Body of pancreas (tissue), 4 donors: ENCODE data around the gene RTBDN. TPM values are rescaled to one million over a fixed set of nuclear protein-coding genes. Genes with fewer than 3 reads are reported as not detected.
A peak's percentile ranks its signal among the peaks of the same experiment; 100 is the strongest.

ENCODE experiments used
- ATAC-seq: fragments of 150-250 bp; one replicate; pipeline ENCODE4 v1.9.1; 2016
- DNase-seq, 4 donors: peaks; one replicate each; pipeline ENCODE4 v3.0.0-alpha.2; 2019
- H3K27ac ChIP-seq, 4 donors: fragments of 200-600 bp; sonication (generic); 1 replicate in 3 of 4; 2 replicates in 1 of 4; pipeline versions ENCODE4 v1.5.1 to v1.6.1; 2016 to 2019; ENCODE audit warnings: mild to moderate bottlenecking in 1 of 4, mixed read lengths in 1 of 4, moderate library complexity in 1 of 4
- H3K27me3 ChIP-seq, 2 donors: fragments of 200-600 bp; sonication (generic); one replicate each; pipeline ENCODE4 v1.6.0; 2016; ENCODE audit warnings: mild to moderate bottlenecking in 1 of 2
- H3K36me3 ChIP-seq, 2 donors: fragments of 200-600 bp; sonication (generic); replicated peaks in 1 of 2; 2 replicates each; pipeline ENCODE4 v1.5.1; 2016; ENCODE audit warnings: low read depth in 2 of 2; ENCODE audit not compliant: insufficient read depth in 1 of 2
- H3K4me1 ChIP-seq: fragments of 200-600 bp; sonication (generic); one replicate; pipeline ENCODE4 v1.6.0; 2016
- H3K4me3 ChIP-seq, 2 donors: fragments of 200-600 bp; sonication (generic); 1 replicate in 1 of 2; 2 replicates in 1 of 2; pipeline ENCODE4 v1.5.1; 2016 to 2019
- H3K9me3 ChIP-seq, 3 donors: fragments of 200-600 bp; sonication (generic); 1 replicate in 2 of 3; 2 replicates in 1 of 3; pipeline ENCODE4 v1.5.1; 2016
- POLR2A ChIP-seq, 3 donors: fragments of 450-650 bp; IDR thresholded peaks; one replicate each; pipeline ENCODE4 v1.6.1; 2016; ENCODE audit warnings: antibody characterized with exemption in 3 of 3, mild to moderate bottlenecking in 2 of 3
- WGBS, 2 donors: methylation state at CpG; one replicate each; pipeline ENCODE4 v1.1.5; 2017; 5-methylcytosine and 5-hydroxymethylcytosine counted together
- intact Hi-C: fragments of 100-400 bp; cut with DNase I; formaldehyde crosslinking; loops from one replicate; pipeline ENCODE4 v1.15.1; 2023
- total RNA-seq, 2 donors: library from RNA; depleted of rRNA; stranded (reverse); fragments of >200 nt; gene quantifications; one replicate each; pipeline ENCODE4 v1.1.0, GENCODE V29; 2016
- TF ChIP-seq, protein P1 (sequence below), 7 experiments: fragments of 450-650 bp in 4 of 7; fragments of 200-600 bp in 3 of 7; sonication (generic) in 3 of 7; IDR thresholded peaks; one replicate each; pipeline ENCODE4 v1.5.1; 2016 to 2019; ENCODE audit warnings: antibody characterized with exemption in 7 of 7

The RTBDN gene
- total RNA-seq, 2 donors from 2014 or later = 0.52 TPM; not detected in 1

DNA sequence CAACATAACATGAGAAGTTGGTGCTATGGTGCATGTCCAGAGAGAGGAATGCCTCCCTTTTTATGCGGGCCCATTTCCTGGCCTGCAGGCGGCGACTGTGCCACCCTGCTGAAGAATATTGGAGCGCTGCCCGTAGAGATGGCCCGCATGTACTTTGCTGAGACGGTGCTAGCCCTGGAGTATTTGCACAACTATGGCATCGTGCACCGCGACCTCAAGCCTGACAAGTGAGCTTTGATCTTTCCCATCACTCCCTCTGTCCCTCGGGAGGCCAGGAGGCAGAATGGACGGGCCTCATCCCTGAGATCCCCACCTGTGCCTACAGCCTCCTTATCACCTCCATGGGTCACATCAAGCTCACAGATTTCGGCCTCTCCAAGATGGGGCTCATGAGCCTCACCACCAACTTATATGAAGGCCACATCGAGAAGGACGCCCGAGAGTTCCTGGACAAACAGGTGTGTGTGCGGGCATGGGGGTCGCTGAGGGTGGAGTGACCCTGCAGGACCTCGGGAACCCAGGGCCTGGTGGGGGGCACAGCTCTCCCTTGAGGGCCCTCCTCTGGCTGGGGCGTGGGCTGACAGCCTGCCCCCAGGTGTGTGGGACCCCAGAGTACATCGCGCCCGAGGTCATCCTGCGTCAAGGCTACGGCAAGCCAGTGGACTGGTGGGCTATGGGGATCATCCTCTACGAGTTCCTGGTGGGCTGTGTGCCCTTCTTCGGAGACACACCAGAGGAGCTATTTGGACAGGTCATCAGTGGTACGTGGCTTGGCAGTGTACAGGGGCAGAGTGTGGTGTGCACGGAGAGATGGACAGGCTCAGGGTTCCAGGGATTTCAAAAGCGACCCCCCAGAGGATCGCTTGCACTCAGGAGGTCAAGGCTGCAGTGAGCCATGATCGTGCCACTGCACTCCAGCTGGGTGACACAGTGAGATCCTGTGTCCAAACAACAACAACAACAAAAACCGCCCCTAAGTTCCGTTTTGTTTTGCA, 30.6 kb upstream of the RTBDN start:
- peaks cover 10% of the 10 kb centered on the region for H3K4me1 ChIP-seq
- peak; percentile 49 to 61 (median 60) for DNase-seq
- intact Hi-C loops = no loop called here
- H3K27ac ChIP-seq = no peak overlapping the region
- no peaks in the 10 kb centered on the region for H3K27me3 ChIP-seq
- no peak overlapping the region for H3K4me3 ChIP-seq
- WGBS, 2 donors = 61 to 70% methylated on average over 14 to 33 of the region's 34 CpGs
- TF ChIP-seq, protein P1, sequence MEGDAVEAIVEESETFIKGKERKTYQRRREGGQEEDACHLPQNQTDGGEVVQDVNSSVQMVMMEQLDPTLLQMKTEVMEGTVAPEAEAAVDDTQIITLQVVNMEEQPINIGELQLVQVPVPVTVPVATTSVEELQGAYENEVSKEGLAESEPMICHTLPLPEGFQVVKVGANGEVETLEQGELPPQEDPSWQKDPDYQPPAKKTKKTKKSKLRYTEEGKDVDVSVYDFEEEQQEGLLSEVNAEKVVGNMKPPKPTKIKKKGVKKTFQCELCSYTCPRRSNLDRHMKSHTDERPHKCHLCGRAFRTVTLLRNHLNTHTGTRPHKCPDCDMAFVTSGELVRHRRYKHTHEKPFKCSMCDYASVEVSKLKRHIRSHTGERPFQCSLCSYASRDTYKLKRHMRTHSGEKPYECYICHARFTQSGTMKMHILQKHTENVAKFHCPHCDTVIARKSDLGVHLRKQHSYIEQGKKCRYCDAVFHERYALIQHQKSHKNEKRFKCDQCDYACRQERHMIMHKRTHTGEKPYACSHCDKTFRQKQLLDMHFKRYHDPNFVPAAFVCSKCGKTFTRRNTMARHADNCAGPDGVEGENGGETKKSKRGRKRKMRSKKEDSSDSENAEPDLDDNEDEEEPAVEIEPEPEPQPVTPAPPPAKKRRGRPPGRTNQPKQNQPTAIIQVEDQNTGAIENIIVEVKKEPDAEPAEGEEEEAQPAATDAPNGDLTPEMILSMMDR (IDR thresholded peaks at IDR 0.05) = peak in 5 of 7 experiments; percentile 26 to 54 (median 48)
- no peak for TF ChIP-seq POLR2A (IDR thresholded peaks at IDR 0.05)
- ATAC-seq = peak; percentile 51
- H3K9me3 ChIP-seq = no peaks in the 10 kb centered on the region
- H3K36me3 ChIP-seq = no peaks in the 10 kb centered on the region

DNA sequence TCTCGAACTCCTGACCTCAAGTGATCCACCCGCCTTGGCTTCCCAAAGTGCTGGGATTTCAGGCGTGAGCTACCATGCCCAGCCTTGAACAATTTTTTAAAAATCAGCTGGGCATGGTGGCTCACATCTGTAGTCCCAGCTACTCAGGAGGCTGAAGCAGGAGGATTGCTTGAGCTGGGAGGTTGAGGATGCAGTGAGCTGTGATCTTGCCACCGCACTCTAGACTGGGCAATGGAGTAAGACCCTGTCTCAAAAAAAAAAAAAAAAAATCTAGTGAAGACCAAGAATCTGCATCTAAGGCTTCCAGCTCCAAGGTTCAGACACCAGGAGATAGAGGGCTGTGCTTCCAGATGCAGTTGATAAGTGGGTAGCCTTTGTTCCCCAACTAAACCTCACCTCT, 29.8 kb upstream of the RTBDN start:
- Histone ChIP-seq H3K4me1 (peaks cover 10% of the 10 kb centered on the region), H3K9me3 (no peaks in the 10 kb centered on the region), H3K36me3 (no peaks in the 10 kb centered on the region), H3K27ac (no peak overlapping the region), H3K27me3 (no peaks in the 10 kb centered on the region), H3K4me3 (no peak overlapping the region)
- DNase-seq = no peak
- no peak for TF ChIP-seq POLR2A (IDR thresholded peaks at IDR 0.05)
- TF ChIP-seq, protein P1 (IDR thresholded peaks at IDR 0.05) = no peak
- WGBS, 2 donors = 75 to 100% methylated on average over 1 to 4 of the region's 4 CpGs
- intact Hi-C loops = no loop called here
- no peak for ATAC-seq

DNA sequence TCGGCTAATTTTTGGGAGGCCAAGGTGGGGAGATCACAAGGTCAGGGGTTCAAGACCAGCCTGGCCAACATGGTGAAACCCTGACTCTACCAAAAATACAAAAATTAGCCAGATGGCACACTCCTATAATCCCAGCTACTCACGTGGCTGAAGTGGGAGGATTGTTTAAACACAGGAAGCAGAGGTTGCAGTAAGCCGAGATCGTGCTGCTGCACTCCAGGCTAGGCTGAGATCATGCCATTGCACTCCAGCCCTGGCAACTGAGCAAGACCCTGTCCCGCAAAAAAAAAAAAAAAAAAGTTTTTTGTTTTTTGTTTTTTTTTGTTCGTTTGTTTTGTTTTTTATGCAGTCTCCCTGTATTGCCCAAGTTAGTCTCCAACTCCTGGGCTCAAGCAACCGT, 25.2 kb upstream of the RTBDN start:
- H3K27ac ChIP-seq = no peak overlapping the region
- WGBS, 2 donors = 44 to 57% methylated on average over 7 of the region's 7 CpGs
- ATAC-seq (no peak), DNase-seq (no peak)
- H3K4me1 ChIP-seq = no peaks in the 10 kb centered on the region
- H3K27me3 ChIP-seq = no peaks in the 10 kb centered on the region
- no peaks in the 10 kb centered on the region for H3K36me3 ChIP-seq
- no peaks in the 10 kb centered on the region for H3K9me3 ChIP-seq
- TF ChIP-seq, protein P1 (IDR thresholded peaks at IDR 0.05) = no peak
- TF ChIP-seq POLR2A (IDR thresholded peaks at IDR 0.05) = no peak
- no peak overlapping the region for H3K4me3 ChIP-seq
- intact Hi-C loops = no loop called here

DNA sequence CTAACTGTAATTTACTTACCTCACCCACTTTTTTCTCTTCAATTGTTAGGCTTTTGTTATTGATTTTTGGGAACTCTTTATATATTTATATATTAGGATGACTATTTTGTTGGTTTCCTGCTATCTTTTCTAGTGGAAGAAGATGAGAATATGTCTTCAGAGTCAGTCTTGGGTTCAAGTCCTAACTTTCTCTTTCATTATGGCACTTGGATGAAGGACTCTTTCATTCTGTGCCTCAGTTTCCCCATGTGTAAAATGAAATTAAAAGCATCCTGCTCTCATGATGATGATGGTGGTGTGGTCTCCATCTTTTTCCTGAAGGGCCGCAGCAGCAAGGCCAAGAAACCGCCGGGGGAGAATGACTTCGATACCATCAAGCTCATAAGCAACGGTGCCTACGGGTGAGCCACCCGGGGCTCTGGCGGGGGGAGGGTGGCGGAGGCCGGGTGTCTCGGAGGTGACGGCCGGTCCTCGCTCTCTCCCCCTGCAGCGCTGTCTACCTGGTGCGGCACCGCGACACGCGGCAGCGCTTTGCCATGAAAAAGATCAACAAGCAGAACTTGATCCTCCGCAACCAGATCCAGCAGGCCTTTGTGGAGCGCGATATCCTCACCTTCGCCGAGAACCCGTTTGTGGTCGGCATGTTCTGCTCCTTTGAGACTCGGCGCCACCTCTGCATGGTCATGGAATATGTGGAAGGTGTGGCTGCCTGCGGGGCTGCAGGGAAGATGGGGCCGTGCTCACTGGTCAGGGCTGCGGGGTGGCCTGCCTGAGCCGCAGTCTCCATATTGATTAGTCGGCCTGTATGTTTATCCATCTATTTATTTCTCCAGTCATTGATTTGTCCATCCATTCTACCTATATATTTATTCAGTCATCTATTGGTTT, 23.9 kb upstream of the RTBDN start:
- H3K27ac ChIP-seq = no peak overlapping the region
- intact Hi-C loops = no loop called here
- no peak overlapping the region for H3K4me3 ChIP-seq
- H3K9me3 ChIP-seq = no peaks in the 10 kb centered on the region
- no peaks in the 10 kb centered on the region for H3K4me1 ChIP-seq
- no peaks in the 10 kb centered on the region for H3K36me3 ChIP-seq
- no peak for ATAC-seq
- no peak for DNase-seq
- H3K27me3 ChIP-seq = no peaks in the 10 kb centered on the region
- WGBS, 2 donors = 82 to 84% methylated on average over 34 to 35 of the region's 35 CpGs
- TF ChIP-seq, protein P1 (IDR thresholded peaks at IDR 0.05) = no peak
- TF ChIP-seq POLR2A (IDR thresholded peaks at IDR 0.05) = no peak
